ENCODE results near the gene TSLP.

GRCh38 chr5:111083323-111083722 is 11.8 kb downstream of the TSLP start:
- TF ChIP-seq CTCF (IDR thresholded peaks at IDR 0.05): no peak
- TF ChIP-seq POLR2A (IDR thresholded peaks at IDR 0.05; ENCODE audit: low read length): no peak
- TF ChIP-seq CEBPB (IDR thresholded peaks at IDR 0.05): no peak
- no peak for TF ChIP-seq RNF2 (IDR thresholded peaks at IDR 0.05; ENCODE audit: borderline replicate concordance, low read depth)

Data from A549 (cell line).